GM18868 (cell line): ENCODE results near the gene MOB3B.

Experiments used
- ATAC-seq: cut with Tn5 transposase; IDR thresholded peaks from one replicate; pipeline ENCODE4 v1.9.1; 2021; ENCODE audit warnings: mild to moderate bottlenecking, moderate library complexity; ENCODE audit not compliant: unreplicated experiment

MOB3B gene

DNA sequence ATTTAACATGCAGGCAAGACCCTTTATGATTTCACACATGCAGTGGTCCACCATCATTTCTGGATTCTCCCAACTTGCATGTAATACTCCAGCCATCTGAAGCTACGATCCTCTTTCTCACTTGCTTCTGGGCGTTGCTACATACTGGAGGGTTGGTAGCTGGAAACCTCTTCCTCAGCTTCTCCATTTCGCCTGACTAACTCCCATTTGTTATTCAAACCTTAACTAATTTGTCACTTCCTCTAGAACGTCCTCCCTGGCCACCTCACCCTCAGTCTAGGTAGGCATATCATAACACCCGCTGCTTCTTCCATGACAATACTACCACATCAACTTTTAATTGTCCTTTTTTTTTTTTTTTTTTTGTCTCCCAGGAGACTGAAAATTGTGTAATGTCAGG is 160.0 kb downstream of the MOB3B start:
- ATAC-seq: no peak

- ATAC-seq: no peak
Measured at GRCh38 chr9:27368316-27368985, 161.2 kb downstream of the MOB3B start.

DNA sequence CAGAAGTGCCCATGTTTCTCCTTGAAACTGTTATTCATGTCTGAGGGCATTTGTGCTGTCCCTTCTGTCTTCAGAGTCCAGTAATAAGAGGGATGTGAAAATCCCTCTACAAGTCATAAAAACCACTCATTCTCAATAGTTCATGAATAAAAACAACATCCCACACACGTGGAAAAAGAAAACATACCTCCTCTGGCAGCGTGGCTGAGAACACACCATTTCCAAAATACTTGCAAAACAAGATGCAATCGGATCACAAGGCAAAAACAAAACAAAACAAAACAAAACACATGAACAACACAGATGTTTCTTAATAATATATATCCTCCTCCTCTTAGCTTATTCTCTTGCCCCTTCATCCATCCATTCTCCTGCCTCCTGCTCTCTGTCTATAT is 161.7 kb downstream of the MOB3B start:
- ATAC-seq: no peak

DNA sequence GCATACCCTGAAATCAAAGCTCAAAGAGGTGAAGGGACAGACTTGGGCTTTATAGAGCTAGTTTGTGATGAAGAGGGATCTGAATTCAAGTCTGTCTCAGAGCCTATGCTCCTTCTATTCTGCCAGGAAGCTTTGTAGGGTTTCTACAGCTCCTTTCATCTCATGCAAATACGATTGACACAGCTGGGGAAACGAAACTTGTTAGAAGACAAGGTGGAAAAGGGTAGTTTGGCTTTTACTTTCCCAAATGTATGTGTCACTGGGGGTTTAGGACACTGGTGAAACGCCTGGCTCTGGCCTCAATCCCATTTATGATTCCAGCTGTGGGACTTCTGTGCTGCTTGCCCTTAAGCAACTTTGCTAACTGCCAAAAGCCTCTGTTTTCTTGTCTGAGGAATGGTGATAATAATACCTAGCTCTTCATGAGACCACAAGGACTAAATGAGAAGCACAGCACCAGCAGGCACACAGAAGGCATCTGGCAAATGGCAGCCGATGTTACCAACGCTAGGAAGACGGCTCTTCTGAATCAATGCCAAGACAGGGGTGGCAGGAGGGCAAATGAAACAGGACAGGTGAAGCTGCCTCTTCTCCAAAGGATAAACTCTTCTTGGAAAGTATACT is 162.3 kb downstream of the MOB3B start:
- peak; percentile 71 for ATAC-seq

- ATAC-seq: peak; percentile 89
Measured at GRCh38 chr9:27365707-27366376, 163.8 kb downstream of the MOB3B start.

GRCh38 chr9:27362447-27363210 is 167.0 kb downstream of the MOB3B start:
- no peak for ATAC-seq

- no peak for ATAC-seq
Measured at GRCh38 chr9:27361492-27361891, 168.1 kb downstream of the MOB3B start.

DNA sequence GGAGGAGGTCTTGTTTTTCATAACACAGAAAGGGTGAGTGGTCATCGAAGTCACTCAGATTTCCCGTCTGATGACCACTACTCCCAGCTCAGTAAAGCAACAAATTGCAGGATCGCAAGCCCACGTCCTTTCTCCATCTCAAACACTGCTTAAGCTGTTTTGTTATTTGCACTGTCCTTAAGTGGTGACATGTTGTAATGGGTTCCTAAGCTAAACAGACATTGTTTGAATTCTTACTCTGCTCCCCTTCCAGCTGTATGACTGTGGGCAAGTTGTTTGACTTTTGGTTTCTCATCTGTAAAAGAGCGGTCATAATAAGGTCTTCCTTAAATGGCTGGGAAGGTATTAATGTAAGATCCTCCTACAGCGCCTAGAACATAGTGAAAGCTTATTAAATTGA is 169.9 kb downstream of the MOB3B start:
- ATAC-seq: no peak

GRCh38 chr9:27358007-27358406 is 171.6 kb downstream of the MOB3B start:
- ATAC-seq: no peak

GRCh38 chr9:27356446-27356845 is 173.2 kb downstream of the MOB3B start:
- no peak for ATAC-seq

DNA sequence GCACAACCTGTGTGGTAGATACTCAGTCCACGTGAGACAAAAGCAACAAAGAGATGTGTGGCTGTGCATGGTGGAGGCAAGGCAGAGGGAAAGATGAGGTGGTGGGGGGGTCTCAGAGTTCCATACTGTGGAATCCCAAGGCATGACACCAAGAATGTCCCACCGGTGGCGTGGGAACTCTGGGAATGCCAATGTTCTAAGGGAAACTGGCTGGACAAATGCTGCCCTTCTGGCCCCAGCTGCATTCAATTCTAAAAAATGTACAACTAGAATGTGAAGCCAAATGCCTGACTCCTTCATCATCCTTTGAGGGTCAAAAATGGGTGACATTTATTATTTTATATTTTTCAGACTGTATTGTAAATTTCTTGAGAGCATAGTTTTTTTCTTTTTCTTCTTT is 174.4 kb downstream of the MOB3B start:
- no peak for ATAC-seq

GRCh38 chr9:27353474-27354229 is 176.0 kb downstream of the MOB3B start:
- ATAC-seq: peak; percentile 68

DNA sequence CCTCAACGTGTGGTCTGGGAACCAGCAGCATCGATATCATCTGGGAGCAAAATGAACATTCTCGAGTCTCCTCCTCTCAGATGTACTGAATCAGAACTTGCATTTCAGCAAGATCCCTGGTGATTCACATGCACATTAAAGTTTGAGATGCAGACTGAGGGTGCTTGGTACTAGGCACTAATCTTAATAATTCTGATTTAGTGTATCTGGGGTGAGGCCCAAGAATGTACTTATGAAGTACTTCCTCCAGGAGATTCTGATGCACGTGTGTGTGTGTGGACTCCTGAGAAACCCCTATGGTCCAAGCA is 176.5 kb downstream of the MOB3B start:
- ATAC-seq: no peak

GRCh38 chr9:27352457-27353165 is 177.0 kb downstream of the MOB3B start:
- peak; percentile 40 for ATAC-seq

DNA sequence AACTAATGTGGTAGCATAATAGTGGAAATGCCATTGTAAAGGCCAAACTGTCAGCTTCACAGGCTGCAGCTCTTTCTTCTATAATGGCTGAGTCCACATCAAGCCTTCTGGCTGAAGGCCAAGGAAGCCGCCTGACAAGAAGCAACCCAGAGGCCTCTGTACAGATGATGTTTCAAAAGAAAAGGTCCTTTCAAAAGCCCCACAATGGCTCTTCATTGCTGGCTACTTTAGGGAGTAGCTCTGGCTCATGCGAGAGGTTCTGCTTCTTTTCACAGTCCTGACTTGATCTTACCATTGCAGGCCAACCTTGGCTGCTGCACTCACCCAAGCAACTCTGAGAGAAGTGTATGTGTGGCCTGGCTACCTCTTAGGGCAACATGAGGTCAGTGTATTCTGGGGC is 178.2 kb downstream of the MOB3B start:
- no peak for ATAC-seq

DNA sequence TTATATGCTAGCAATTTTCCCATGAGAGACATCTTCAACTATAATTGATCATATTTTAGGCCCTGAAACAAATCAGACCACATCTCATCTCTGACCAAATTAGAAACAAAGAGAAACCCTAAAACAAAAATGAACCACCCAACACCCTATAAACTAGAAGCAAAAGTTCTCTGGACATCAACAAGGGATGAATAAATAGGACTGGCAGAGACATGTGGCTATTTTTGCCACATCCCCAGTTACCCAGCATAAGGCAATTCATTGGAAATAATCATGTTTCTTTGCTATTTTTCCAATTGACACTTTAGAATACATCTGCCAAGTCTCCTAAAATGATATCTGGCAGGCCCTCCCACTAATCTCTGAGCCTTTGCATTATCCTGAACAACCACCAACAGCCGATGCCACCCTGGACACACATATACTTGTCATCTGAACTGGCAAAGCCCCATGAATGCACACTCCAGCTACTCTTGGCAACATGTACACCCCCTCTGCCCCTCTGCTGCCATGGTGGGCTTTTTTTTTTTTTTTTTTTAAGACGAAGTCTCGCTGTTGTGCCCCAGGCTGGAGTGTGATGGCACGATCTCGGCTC is 179.1 kb downstream of the MOB3B start:
- ATAC-seq: no peak

- no peak for ATAC-seq
Measured at GRCh38 chr9:27349698-27350080, 179.9 kb downstream of the MOB3B start.

GRCh38 chr9:27348785-27349697 is 180.6 kb downstream of the MOB3B start:
- no peak for ATAC-seq

- ATAC-seq: no peak
Measured at GRCh38 chr9:27347889-27348288, 181.7 kb downstream of the MOB3B start.
